GM13977 (cell line): ENCODE measurements around the gene OR2T33.
"Not testable (repeated sequence)": the region's sequence is repeated elsewhere in the genome, so short reads cannot be mapped to it uniquely, and the experiment has no call there.

ENCODE experiments used
- DNase-seq: peaks from one replicate; pipeline ENCODE4 v3.0.0; 2012; ENCODE audit warnings: low spot score
- CTCF ChIP-seq: IDR thresholded peaks from 2 replicates; pipeline ENCODE4 v1.5.1; 2012; ENCODE audit warnings: mild to moderate bottlenecking, control low read depth; ENCODE audit not compliant: insufficient read depth; ENCODE audit errors: extremely low read depth, missing control alignments
- in situ Hi-C: fragments of 300-500 bp; cut with MboI; formaldehyde crosslinking; loops from one replicate; pipeline ENCODE4 v1.12.0; 2022; ENCODE audit warnings: low sequenced_read_pairs, low pct_unique_long_range_greater_than_20kb, mixed read lengths, inconsistent platforms; ENCODE audit not compliant: unreplicated experiment

Gene OR2T33, protein sequence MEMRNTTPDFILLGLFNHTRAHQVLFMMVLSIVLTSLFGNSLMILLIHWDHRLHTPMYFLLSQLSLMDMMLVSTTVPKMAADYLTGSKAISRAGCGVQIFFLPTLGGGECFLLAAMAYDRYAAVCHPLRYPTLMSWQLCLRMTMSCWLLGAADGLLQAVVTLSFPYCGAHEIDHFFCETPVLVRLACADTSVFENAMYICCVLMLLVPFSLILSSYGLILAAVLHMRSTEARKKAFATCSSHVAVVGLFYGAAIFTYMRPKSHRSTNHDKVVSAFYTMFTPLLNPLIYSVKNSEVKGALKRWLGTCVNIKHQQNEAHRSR

GRCh38 chr1:248277876-248278275, at the start of gene OR2T33:
OR2T33 (minus strand) TSS chr1:248277976; CDS start chr1:248273814, 4,162 bp downstream.
- TF ChIP-seq CTCF, result no peak
- in situ Hi-C loops, result no loop called here
- DNase-seq, result no peak

- no peak for TF ChIP-seq CTCF
- in situ Hi-C loops, result no loop called here
- DNase-seq, result no peak
These were observed 46.7 kb upstream of the OR2T33 start, which contains the start of gene OR2M7 for GRCh38 chr1:248324468-248324867. OR2M7 (minus strand) TSS chr1:248324568; CDS start chr1:248324568, 0 bp downstream.

GRCh38 chr1:248316796-248317195, 39.0 kb upstream of the OR2T33 start:
- DNase-seq, result no peak
- no peak for TF ChIP-seq CTCF
- in situ Hi-C loops, result no loop called here

DNA sequence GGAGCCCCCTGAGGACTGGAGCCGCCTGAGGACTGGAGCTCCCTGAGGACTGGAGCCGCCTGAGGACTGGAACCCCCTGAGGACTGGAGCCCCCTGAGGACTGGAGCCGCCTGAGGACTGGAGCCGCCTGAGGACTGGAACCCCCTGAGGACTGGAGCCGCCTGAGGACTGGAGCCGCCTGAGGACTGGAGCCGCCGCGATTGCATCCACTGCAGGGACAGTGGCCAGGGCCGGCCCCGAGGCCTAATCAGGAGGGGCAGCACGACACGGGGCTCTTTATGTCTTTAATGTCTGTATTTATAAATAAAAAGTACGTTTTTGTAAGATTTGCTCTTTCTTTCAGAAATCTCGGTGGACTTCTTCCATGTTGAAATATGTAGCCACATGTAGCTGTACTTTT, 29.0 kb upstream of the OR2T33 start:
- DNase-seq, in situ Hi-C loops: not testable (repeated sequence)

GRCh38 chr1:248306103-248306502, 28.3 kb upstream of the OR2T33 start:
- no peak for DNase-seq
- in situ Hi-C loops, result no loop called here
- no peak for TF ChIP-seq CTCF

- in situ Hi-C loops, result not testable (repeated sequence)
These were observed 27.9 kb upstream of the OR2T33 start for GRCh38 chr1:248305672-248306071.

GRCh38 chr1:248303324-248303723, 25.5 kb upstream of the OR2T33 start, which contains the start of gene OR2T12:
OR2T12 (minus strand) TSS chr1:248303424; CDS start chr1:248295578, 7,846 bp downstream.
- no peak for DNase-seq
- no peak for TF ChIP-seq CTCF
- in situ Hi-C loops, result no loop called here

More at GRCh38 chr1:248305672-248306071, 27.9 kb upstream of the OR2T33 start:
- DNase-seq, result not testable (repeated sequence)
